SK-MEL-5 (cell line): Measurements from ENCODE around the gene PANX3. TPM values are rescaled to one million over a fixed set of nuclear protein-coding genes. Genes with fewer than 3 reads are reported as not detected.
"Not testable (repeated sequence)": the region's sequence is repeated elsewhere in the genome, so short reads cannot be mapped to it uniquely, and the experiment has no call there.

Source experiments
- DNase-seq: peaks from one replicate; pipeline ENCODE4 v3.0.0-alpha.2; 2016; ENCODE audit warnings: low read depth, low spot score
- in situ Hi-C: cut with HindIII; loops from 2 replicates; pipeline ENCODE4 v1.10.0; 2016; ENCODE audit warnings: low sequenced_read_pairs, high pct_unique_total_duplicates, low pct_unique_long_range_greater_than_20kb
- polyA plus RNA-seq, 2 experiments: library from polyadenylated mRNA; depleted of rRNA; stranded (reverse); fragments of >200 nt; gene quantifications; 2 replicates each; pipeline ENCODE4 v1.2.3, GENCODE V29; 2015
- total RNA-seq: library from RNA; depleted of rRNA; stranded (reverse); fragments of >200 nt; shearing (Covaris generic); gene quantifications from 2 replicates; pipeline ENCODE4 v1.2.3, GENCODE V29; 2014; rRNA removed

Gene PANX3
- total RNA-seq, result not detected in 2 replicates
- polyA plus RNA-seq (2015; cell fraction: cytosol; rRNA removed), result not detected in 2 replicates
- polyA plus RNA-seq (2015; cell fraction: nucleus; rRNA removed), result not detected in 2 replicates

GRCh38 chr11:124611064-124611463, at the start of gene PANX3:
PANX3 (plus strand) TSS chr11:124611428; CDS start chr11:124611557, 129 bp downstream.
- DNase-seq, result no peak
- in situ Hi-C loops, result no loop called here

GRCh38 chr11:124569697-124570096, 41.5 kb upstream of the PANX3 start, which contains the start of gene OR8A1:
OR8A1 (plus strand) TSS chr11:124569997; CDS start chr11:124570120, 123 bp downstream.
- in situ Hi-C loops, result no loop called here
- DNase-seq, result no peak

GRCh38 chr11:124570160-124570559, 41.1 kb upstream of the PANX3 start:
- DNase-seq, result no peak
- in situ Hi-C loops, result no loop called here

- DNase-seq, result no peak
- in situ Hi-C loops, result no loop called here
Measured at GRCh38 chr11:124577716-124578427, 33.4 kb upstream of the PANX3 start.

GRCh38 chr11:124578761-124579160, 32.5 kb upstream of the PANX3 start:
- in situ Hi-C loops, result no loop called here
- DNase-seq, result no peak

GRCh38 chr11:124581817-124582216, 29.4 kb upstream of the PANX3 start:
- DNase-seq, result no peak
- in situ Hi-C loops, result no loop called here

- in situ Hi-C loops, result no loop called here
- no peak for DNase-seq
Measured at GRCh38 chr11:124582565-124582964, 28.7 kb upstream of the PANX3 start.

- in situ Hi-C loops, result no loop called here
- DNase-seq, result no peak
Measured at GRCh38 chr11:124583781-124584180, 27.4 kb upstream of the PANX3 start.

GRCh38 chr11:124584681-124585372, 26.4 kb upstream of the PANX3 start:
- no peak for DNase-seq
- in situ Hi-C loops, result no loop called here

GRCh38 chr11:124586238-124586860, 24.9 kb upstream of the PANX3 start:
- peak; percentile 65 for DNase-seq
- in situ Hi-C loops, result no loop called here

GRCh38 chr11:124591430-124591829, 19.8 kb upstream of the PANX3 start:
- in situ Hi-C loops, result no loop called here
- no peak for DNase-seq

- DNase-seq, result no peak
- in situ Hi-C loops, result no loop called here
Measured at GRCh38 chr11:124592627-124593026, 18.6 kb upstream of the PANX3 start.

- in situ Hi-C loops, result no loop called here
Measured at GRCh38 chr11:124595302-124595701, 15.9 kb upstream of the PANX3 start.

GRCh38 chr11:124597626-124598025, 13.6 kb upstream of the PANX3 start:
- in situ Hi-C loops, result no loop called here
- no peak for DNase-seq

More at GRCh38 chr11:124595302-124595701, 15.9 kb upstream of the PANX3 start:
- no peak for DNase-seq

GRCh38 chr11:124600621-124601320, 10.5 kb upstream of the PANX3 start:
- in situ Hi-C loops, result no loop called here
- no peak for DNase-seq

GRCh38 chr11:124602193-124602592, 9.0 kb upstream of the PANX3 start:
- no peak for DNase-seq

GRCh38 chr11:124602723-124603122, 8.5 kb upstream of the PANX3 start:
- DNase-seq, in situ Hi-C loops: not testable (repeated sequence)

More at GRCh38 chr11:124602193-124602592, 9.0 kb upstream of the PANX3 start:
- in situ Hi-C loops, result no loop called here

GRCh38 chr11:124605719-124606118, 5.5 kb upstream of the PANX3 start:
- in situ Hi-C loops, result no loop called here
- no peak for DNase-seq
